Large intestine (tissue), 3 donors: ENCODE results near the gene LHX1. TPM values are rescaled to one million over a fixed set of nuclear protein-coding genes. Genes with fewer than 3 reads are reported as not detected.

ENCODE experiments used
- DNase-seq, 2 donors: peaks; one replicate each; pipeline versions ENCODE4 v3.0.0 to v3.0.0-alpha.2; 2013
- H3K27ac ChIP-seq: one replicate; pipeline ENCODE4 v1.5.1; 2013; ENCODE audit warnings: low read length
- H3K27me3 ChIP-seq: 2 replicates; pipeline ENCODE4 v1.6.1; 2013; ENCODE audit warnings: low read length; ENCODE audit not compliant: control insufficient read depth, insufficient read depth
- H3K36me3 ChIP-seq: 2 replicates; pipeline ENCODE4 v1.6.1; 2013; ENCODE audit warnings: low read length; ENCODE audit not compliant: control insufficient read depth, insufficient read depth
- H3K4me1 ChIP-seq: one replicate; pipeline ENCODE4 v1.6.1; 2013; ENCODE audit warnings: low read length; ENCODE audit not compliant: control insufficient read depth, insufficient read depth
- H3K4me3 ChIP-seq: one replicate; pipeline ENCODE4 v1.5.1; 2013; ENCODE audit warnings: low read length
- H3K9me3 ChIP-seq: one replicate; pipeline ENCODE4 v1.6.1; 2013; ENCODE audit warnings: mild to moderate bottlenecking, low read depth, low read length, moderate library complexity; ENCODE audit not compliant: control insufficient read depth
- WGBS: methylation state at CpG from one replicate; pipeline ENCODE4 v1.1.5; 2013; ENCODE audit warnings: low lambda C conversion rate; ENCODE audit not compliant: insufficient coverage; 5-methylcytosine and 5-hydroxymethylcytosine counted together
- polyA plus RNA-seq: library from polyadenylated mRNA; unstranded; fragments of 120-200 nt; gene quantifications from one replicate; pipeline ENCODE4 v1.2.1, GENCODE V29; 2013

LHX1 gene
- polyA plus RNA-seq, 1 donor, result not detected

DNA sequence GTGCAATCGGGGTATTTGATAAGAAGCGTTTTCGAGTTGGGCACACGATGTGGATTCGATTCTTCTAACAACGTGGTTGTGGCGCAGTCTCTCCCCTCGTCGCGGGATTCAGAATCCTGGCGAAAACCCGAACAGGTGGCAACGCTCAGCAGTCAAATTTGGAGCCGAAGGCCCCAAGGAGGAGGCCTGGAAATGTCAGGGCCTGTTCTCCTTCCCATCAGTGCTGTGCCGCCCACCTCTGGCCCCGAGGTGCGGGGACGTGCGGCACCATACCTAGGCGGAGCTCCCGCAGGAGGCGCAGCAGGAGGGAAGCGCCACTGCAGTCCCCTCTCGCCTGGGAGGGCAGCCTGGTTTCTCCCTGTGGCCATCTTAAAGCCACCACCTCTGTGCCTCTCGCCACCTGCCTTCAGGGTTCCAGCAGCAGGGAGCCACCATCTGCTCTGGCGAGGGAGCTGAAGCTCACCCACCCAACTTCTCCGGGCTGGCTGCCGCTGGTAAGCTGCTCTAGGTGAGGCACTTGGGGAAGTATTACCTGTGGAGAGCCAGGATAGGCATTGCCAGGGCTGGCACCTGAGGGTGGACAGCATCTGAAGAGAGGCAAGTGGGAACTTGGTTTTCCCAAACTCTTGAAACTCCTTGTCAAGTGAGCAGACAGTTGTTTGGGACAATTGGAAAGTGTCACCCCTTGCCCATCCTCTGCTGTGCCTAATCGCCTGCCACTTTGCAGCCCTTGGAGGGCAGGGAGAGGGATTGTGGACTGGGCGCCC is 8.9 kb downstream of the LHX1 start:
- Histone ChIP-seq H3K36me3 (peaks cover 3% of the 10 kb centered on the region), H3K27ac (no peak overlapping the region), H3K4me1 (peaks cover 15% of the 10 kb centered on the region), H3K4me3 (no peak overlapping the region), H3K27me3 (peaks cover 71% of the 10 kb centered on the region), H3K9me3 (peaks cover 14% of the 10 kb centered on the region)
- no CpG with 5 or more reads among the region's 30 CpGs for WGBS
- DNase-seq, result no peak

DNA sequence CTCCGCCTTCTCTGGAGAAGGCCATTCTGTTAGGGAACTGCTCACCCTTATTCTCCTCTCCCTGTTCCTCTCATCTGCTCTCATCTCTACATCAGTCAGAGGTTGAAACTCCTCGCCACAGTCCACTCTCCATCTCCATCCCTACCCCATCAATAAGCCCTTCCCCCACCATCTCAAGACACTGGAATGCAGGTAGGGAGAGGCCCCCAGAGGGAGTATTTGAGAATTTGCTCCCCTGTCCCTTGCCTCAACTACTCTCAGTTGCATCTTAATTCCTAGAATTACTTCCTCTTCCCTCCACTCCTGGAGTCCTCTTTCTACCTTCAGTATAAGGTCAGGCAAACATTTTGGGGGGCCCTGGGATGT is 9.4 kb downstream of the LHX1 start:
- no peak overlapping the region for H3K27ac ChIP-seq
- H3K27me3 ChIP-seq, result peaks cover 65% of the 10 kb centered on the region
- WGBS, result 71% methylated on average over 1 of the region's 2 CpGs
- DNase-seq, result no peak
- peaks cover 15% of the 10 kb centered on the region for H3K4me1 ChIP-seq
- peaks cover 4% of the 10 kb centered on the region for H3K36me3 ChIP-seq
- no peak overlapping the region for H3K4me3 ChIP-seq
- peaks cover 14% of the 10 kb centered on the region for H3K9me3 ChIP-seq

DNA sequence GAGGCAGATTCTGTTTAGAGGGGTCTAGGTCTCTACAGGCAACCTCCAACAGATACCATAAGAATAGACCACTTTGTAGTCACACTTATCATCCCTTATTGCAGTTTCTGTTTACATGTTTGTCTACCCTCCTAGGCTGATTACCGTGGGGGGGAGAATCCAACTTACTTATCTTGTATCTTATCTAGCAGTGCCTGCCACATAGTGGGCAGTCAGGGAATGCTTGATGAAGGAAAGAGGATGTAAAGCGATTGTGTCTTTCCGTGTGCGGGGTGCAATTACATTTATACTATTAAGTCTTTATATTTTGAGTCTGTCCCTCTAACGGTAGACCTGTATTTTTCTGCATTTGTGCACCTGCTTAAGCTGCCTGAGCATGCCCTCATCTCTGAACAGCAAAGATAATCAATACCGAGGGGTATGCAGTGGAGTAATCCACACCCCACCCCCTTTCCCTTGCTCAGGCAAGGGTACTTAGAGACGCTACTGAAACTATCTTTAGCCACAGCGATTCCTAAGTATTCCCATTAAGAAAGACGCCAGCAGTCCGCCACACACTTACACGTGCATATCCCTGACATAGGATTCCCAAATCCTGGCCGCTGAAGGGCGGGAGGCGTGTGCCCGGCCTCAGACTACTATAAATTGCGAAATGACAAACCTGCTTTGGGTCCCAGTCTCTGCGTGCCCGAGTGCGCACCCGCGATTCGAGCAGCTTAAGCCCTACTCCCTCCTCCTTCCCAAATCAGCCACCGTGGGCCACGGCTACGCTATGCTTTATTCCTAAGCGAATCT is 10.8 kb downstream of the LHX1 start:
- peaks cover 51% of the 10 kb centered on the region for H3K27me3 ChIP-seq
- H3K4me1 ChIP-seq, result peaks cover 15% of the 10 kb centered on the region
- H3K27ac ChIP-seq, result peak overlapping the region; percentile 92
- H3K9me3 ChIP-seq, result peaks cover 3% of the 10 kb centered on the region
- no CpG with 5 or more reads among the region's 26 CpGs for WGBS
- peak overlapping the region; percentile 96 for H3K4me3 ChIP-seq
- DNase-seq, result no peak
- H3K36me3 ChIP-seq, result peaks cover 16% of the 10 kb centered on the region

DNA sequence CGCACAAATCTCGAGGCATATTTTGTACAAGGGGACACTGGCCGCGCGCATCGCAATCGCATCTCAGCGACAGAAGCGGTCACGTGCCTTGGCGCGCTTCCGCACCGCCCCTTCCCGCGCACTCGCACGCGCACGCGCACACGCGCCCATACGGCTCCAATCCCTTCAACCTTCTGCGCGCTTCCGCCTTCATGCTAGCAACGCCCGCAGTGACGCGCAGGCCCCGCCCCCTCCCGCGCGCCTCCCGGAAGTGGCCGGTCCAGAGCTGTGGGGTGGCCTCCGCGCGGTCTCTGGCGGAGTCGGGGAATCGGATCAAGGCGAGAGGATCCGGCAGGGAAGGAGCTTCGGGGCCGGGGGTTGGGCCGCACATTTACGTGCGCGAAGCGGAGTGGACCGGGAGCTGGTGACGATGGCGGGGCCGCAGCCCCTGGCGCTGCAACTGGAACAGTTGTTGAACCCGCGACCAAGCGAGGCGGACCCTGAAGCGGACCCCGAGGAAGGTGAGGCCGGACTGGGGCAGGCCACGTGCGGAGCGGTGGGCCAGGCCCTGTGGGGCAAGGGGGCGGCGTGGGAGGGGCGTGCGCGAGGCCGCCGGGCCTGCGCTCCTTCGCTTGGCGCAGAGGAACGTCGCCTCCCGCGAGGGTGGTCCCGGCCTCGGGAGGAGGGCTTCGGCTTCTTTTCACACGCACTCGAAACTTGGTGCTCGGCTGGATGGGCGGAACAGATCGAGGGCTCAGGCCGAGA is 11.6 kb downstream of the LHX1 start, which contains the start of gene AATF:
AATF (plus strand) TSS at position 238 of the 744 bp plus-strand sequence; CDS start at position 410, 172 bp downstream.
- Histone ChIP-seq H3K36me3 (peaks cover 24% of the 10 kb centered on the region), H3K9me3 (no peaks in the 10 kb centered on the region), H3K4me3 (peak within 1 kb of the TSS; percentile 96), H3K27ac (peak within 1 kb of the TSS; percentile 92), H3K4me1 (peaks cover 15% of the 10 kb centered on the region), H3K27me3 (peaks cover 43% of the 10 kb centered on the region)
- peak; percentile 97 to 98 for DNase-seq
- no CpG with 5 or more reads among the region's 90 CpGs for WGBS

DNA sequence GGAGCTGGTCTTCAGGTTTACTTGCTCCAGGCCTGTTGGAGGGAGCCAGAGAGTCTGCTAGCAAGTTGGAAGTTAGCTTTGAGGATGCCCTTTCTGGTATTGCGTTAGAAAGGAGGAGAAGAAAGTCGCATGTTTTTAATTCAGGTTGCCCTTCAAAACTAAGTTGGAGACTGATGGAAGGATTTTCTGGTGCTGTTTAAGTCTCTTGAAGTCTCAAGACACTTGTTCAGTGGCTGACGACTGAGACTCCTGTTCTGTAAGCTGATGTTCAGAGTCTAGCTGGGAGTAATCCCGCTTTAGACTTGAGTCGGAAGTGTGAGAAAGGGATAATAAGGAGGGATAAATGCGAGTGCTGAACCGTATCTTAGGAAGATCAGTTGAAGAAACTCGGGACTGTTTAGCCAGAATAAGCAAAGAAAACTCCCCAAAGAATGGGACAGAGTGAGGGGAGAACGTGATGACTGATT is 12.2 kb downstream of the LHX1 start:
- H3K27me3 ChIP-seq, result peaks cover 38% of the 10 kb centered on the region
- peaks cover 30% of the 10 kb centered on the region for H3K36me3 ChIP-seq
- H3K4me3 ChIP-seq, result peak overlapping the region; percentile 96
- H3K4me1 ChIP-seq, result peaks cover 15% of the 10 kb centered on the region
- no peaks in the 10 kb centered on the region for H3K9me3 ChIP-seq
- peak overlapping the region; percentile 92 for H3K27ac ChIP-seq
- no peak for DNase-seq
- 0% methylated on average over 2 of the region's 9 CpGs for WGBS

DNA sequence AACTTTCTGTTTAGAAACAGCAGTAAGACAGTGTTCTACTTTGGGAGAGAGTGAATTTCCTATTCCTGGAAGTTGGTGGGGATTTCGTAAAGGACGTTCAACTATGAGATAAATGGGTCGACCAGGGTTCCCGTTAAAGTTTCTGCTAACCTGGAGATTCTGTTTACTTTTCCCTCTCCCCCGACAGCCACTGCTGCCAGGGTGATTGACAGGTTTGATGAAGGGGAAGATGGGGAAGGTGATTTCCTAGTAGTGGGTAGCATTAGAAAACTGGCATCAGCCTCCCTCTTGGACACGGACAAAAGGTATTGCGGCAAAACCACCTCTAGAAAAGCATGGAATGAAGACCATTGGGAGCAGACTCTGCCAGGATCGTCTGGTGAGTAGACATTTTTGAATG is 12.8 kb downstream of the LHX1 start:
- WGBS, result no CpG with 5 or more reads among the region's 8 CpGs
- Histone ChIP-seq H3K36me3 (peaks cover 35% of the 10 kb centered on the region), H3K27me3 (peaks cover 33% of the 10 kb centered on the region), H3K9me3 (no peaks in the 10 kb centered on the region), H3K4me3 (peak overlapping the region; percentile 96), H3K27ac (no peak overlapping the region), H3K4me1 (peaks cover 15% of the 10 kb centered on the region)
- DNase-seq, result no peak

DNA sequence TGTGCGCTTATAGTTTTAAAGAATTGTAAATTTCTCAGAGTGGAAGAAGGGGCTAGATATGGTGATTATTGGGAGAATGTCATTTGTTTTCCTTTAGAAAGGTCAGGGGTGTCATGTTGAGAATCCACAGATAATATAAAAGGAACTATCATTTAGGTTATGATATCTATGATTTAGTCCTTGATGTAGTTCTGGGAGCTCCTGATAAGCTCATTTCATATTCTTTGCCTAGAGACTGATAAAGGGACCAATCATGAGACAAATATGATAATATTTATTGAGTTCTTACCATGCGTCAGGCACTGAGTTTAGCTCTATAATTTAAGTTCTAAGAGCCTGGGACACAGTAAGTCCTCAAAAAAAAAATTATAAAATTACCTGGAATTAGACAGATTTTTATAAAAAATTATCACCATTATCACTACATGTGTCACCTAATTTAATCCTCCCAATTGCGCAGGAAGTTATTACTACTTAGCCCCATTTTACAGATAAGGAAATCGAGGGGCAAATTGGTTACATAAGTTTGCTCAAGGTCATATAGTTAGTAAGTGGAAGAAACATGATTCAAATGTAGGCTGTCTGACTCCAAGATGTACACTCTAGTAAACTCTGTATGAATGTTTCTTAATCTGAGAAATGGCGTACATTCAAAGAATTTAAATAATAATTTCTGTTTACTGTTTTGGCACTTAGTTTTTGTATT is 14.0 kb downstream of the LHX1 start:
- peaks cover 15% of the 10 kb centered on the region for H3K4me1 ChIP-seq
- WGBS, result 100% methylated on average over 1 of the region's 5 CpGs
- H3K9me3 ChIP-seq, result no peaks in the 10 kb centered on the region
- peaks cover 21% of the 10 kb centered on the region for H3K27me3 ChIP-seq
- no peak overlapping the region for H3K27ac ChIP-seq
- DNase-seq, result no peak
- H3K36me3 ChIP-seq, result peaks cover 46% of the 10 kb centered on the region
- no peak overlapping the region for H3K4me3 ChIP-seq

DNA sequence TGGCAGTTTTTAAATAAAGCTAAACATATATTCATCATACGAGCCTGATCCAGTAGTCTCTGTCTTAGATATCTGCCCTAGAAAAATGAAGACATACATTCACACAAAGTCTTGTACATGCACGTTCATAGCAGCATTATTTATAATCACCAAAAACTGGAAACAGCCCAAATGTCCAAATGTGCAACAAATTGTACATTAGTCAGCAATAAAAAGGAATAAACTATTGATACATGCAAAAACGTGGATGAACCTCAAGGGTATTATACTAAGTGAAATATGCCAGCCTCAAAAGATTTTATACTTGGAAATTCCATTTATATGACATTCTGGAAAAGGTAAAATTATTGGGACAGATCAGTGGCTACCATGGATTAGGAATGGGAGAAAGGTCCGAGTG is 34.2 kb downstream of the LHX1 start:
- no peak for DNase-seq
- Histone ChIP-seq H3K9me3 (no peaks in the 10 kb centered on the region), H3K36me3 (peaks cover 3% of the 10 kb centered on the region), H3K4me1 (no peaks in the 10 kb centered on the region), H3K27ac (no peak overlapping the region), H3K27me3 (no peaks in the 10 kb centered on the region), H3K4me3 (no peak overlapping the region)
- 100% methylated on average over 2 of the region's 4 CpGs for WGBS

DNA sequence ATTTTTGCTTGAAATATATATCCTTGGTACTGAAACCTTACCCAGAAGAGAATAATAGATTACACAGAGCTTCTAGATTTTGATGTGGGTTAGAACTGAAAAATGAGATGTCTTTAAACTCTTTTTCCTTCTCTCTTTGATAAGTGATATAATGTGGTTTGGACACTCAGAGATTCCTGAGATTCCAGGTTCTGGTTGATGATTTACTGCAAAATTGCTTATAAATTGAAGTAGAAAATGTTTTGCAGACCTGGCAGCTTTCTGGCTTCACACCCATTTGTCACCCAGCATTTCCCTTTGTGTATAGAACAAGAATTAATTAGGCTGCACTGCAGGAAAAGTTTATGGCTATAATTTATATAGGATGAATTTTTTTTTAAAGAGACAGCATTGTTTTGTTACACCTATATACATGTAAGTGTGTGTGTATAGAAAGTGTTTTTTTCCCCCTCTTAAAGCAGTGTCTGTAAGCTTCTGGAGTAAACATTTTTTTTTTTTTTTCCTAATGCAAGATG is 35.0 kb downstream of the LHX1 start:
- H3K4me3 ChIP-seq, result no peak overlapping the region

More for the DNA sequence above, 35.0 kb downstream of the LHX1 start:
- H3K4me1 ChIP-seq, result no peaks in the 10 kb centered on the region
- DNase-seq, result no peak
- no peaks in the 10 kb centered on the region for H3K27me3 ChIP-seq
- H3K27ac ChIP-seq, result no peak overlapping the region
- no peaks in the 10 kb centered on the region for H3K9me3 ChIP-seq
- peaks cover 3% of the 10 kb centered on the region for H3K36me3 ChIP-seq
